ENCODE data around the gene PTPRN2.

Gene PTPRN2

DNA sequence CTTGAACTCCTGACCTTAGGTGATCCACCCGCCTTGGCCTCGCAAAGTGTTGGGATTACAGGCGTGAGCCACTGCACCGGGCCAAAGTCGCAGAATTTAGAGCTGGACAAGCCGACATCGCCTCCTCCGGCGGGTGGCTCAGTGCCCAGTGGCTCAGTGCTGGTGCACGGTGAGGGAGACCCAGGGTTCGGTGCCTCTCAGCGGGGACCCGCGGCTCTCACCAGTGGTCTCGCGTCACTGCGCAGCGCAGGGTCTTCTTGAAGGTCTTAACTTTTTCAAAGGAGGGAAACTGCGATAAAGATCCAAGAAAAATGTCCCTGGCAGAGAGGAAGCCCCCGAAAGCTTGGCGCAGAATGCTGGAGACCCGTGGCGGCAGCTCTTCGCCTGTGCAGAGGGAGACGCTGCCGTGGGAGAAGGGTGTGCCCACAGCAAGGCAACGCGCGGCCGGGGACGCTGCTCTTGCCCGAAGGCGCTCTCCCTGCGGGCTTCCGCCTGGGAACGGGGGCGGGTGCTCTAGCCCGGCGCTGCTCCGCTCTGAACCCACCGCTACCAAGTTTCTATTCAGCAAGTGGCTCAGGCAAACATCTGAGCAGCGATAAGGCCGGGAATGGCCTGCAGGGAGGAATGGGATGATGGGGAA lies 926.5 kb downstream of the PTPRN2 start:
- DNase-seq = no peak

GRCh38 chr7:157658851-157659412 lies 928.7 kb downstream of the PTPRN2 start:
- no peak for DNase-seq

DNA sequence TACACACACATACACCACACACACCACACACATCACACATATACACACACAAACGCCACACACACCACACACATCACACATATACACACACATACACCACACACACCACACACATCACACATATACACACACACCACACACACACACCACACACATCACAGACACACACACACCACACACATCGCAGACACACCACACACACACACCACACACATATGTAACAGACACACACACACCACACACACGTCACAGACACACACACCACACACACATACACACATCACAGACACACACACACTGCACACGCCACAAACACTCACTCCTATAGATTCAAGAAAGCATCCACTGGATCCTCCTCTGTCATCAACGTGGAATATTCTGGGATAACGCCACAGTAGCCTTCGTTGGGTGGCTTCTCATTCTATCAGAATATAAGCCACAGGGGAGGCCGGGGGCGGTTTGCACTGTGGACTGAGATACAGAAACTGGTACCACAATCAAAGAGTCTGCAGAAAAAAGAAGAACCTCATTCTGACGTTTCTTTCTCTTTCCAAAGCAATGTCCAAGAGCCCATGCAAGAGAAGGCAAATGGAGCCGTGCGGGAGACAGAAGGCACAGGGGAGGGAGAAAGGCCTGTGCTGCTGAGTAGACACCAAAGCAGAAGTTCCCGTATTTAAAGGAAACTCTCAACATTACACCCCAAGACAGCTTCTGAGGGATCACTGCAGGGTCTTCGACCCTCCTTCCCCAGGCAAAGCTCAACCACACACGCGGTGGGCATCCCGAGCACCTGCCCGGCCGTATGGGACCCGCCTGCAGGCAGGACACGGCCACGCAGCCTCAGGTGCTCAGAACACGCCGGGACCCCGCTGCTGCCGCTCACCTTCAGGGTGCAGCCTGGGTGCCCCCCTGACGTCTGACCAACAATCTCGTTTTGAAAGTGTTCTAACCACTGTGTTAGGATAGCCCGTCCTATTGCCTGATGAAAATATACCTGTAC lies 929.6 kb downstream of the PTPRN2 start:
- no peak for DNase-seq

DNA sequence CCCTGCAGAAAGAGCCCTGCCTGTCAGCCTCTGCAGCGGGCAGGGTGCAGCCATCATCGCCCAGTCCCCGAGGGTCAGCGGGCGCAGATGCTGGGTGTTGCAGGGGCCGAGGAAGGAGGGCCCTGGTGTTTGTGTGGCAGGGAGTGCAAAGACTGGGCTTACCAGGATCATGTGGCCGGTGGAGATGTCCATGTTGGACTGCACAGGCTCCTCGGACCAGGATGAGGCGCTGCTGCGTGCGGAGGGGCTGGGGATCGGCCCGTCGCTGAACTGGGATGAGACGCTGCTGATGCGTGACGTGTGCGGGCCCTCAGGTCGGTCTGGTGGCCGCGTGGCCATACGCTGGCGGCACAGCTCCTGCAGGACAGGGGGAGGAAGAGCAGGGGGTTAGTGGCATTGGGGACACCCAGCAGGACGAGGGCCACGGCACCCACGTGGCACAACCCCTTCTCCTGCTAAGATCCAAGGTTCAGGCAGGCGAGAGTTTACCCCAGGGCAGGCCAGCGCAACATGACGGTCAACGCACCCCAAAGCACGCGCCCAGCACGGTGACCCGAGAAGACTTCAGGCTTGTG lies 931.3 kb downstream of the PTPRN2 start:
- DNase-seq = no peak

DNA sequence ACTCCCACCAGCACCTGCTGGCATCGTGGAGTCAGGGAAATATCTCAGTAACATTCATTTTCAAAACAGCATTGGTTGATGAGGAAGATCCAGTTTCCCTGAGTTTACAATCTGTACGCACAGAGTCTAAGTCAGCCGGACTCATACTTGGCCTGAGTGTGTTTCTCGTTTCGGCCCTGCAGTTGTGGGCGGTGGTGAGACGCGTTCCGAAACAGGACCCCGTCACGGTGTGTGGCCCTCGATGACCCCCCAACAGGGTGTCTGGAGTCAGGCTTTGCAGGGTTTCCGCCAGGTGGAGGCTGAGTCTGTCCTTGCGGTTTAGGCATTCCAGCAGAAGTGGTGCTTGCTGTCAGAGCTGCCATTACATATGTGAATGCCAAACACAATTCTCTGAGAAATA lies 933.3 kb downstream of the PTPRN2 start:
- no peak for DNase-seq

GRCh38 chr7:157653827-157654207 lies 933.8 kb downstream of the PTPRN2 start:
- no peak for DNase-seq

DNA sequence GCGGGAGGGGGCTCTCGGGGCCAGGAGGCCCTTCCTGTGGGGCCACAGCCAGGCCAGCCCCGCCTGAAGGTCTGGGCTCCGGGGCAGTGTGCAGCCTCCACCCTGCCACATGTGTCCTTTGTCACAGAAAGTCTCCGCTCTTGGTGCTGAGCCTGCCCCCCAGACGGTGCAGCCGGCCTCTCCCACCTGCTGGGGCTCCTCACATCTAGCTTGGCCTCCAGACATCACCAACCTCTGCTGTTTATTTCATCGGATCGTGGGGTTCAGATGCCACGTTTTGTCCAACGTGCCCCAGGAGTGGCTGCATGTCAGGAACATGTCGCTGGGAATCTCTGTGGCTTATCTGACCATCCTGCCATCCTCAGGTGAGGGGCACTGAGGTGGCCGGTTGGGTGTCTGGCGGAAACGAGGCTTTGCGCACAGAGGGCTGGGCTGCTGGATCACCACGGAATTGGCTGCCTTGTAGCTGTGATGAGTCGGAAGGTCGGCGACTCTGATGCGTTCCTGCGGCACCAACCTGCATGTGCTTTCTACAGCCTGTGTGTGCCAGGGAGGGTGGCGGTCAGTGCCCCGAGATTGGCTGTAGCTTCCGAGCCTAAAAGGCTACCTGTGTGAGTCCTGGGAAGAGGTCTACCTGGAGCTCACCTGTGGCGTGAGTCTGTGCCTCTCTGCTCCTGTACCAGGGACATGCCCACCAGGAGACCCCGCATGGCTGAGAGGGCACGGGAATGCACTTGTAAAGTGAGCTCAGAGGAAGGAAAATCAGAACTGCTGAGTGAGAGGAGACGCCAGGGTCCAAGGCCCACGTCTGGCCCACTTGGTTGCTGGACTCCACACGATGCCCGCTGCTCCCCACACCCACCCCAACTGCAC lies 934.4 kb downstream of the PTPRN2 start:
- no peak for DNase-seq

DNA sequence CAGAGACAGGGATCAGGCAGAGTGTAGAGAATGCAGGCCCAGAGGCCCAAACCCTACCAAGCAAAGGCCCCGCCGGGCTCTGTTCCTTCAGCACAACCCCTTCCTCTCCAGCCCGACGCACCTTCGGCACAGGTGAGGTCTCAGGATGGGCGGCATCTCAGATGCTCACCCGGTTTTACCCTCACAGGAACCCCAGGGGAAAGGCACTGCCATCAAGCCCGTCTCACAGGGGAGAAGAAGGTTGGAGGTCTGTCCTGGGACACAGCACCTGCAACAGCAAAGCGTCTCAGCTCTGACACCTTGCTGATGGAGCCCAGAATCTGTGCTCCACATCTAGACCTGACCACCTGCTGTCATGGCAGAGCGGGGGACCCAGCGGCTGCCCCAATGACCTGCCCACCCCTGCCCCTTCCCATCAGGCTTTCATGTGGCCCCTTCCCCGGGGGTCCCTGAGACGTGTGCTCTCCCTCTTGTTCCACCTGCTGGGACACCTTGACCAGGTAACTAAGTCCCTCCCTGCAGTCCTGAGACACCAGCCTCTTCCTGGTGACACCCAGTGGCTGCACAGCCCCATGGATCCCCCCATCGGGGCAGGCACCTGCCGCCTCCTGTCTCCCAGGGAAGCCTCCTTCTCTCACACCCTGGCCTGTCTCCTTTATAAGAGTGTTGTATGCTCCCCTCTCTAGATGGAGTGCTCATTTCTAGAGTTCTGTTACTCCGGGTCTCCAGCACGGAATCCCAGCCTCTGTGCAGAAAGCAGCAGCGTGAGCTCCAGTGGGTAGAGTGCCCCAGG lies 935.3 kb downstream of the PTPRN2 start:
- no peak for DNase-seq

GRCh38 chr7:157651366-157652160 lies 936.1 kb downstream of the PTPRN2 start:
- DNase-seq = no peak

GRCh38 chr7:157650801-157651200 lies 936.8 kb downstream of the PTPRN2 start:
- no peak for DNase-seq

GRCh38 chr7:157650131-157650631 lies 937.4 kb downstream of the PTPRN2 start:
- no peak for DNase-seq

DNA sequence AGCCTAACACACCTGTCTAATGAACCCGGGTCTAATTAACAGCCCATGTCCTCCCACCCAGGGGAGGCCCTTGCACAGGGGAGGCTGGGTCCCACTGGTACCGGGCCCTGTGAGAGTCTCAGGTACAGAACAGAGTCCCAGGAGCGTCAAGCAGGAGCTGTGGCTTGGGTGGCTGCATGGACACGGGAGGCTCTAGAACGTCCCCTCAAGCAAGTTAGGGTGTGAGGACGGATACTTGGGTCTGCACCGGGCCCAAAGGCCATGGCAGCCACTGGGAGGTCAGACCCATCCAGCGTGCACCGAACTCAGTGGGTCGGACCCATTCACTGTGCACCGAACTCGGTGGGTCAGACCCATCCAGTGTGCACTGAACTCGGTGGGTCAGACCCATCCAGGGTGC lies 941.1 kb downstream of the PTPRN2 start:
- no peak for DNase-seq

GRCh38 chr7:157645539-157645938 lies 942.1 kb downstream of the PTPRN2 start:
- no peak for DNase-seq

- no peak for DNase-seq
Measured at GRCh38 chr7:157644946-157645345, 942.7 kb downstream of the PTPRN2 start.

DNA sequence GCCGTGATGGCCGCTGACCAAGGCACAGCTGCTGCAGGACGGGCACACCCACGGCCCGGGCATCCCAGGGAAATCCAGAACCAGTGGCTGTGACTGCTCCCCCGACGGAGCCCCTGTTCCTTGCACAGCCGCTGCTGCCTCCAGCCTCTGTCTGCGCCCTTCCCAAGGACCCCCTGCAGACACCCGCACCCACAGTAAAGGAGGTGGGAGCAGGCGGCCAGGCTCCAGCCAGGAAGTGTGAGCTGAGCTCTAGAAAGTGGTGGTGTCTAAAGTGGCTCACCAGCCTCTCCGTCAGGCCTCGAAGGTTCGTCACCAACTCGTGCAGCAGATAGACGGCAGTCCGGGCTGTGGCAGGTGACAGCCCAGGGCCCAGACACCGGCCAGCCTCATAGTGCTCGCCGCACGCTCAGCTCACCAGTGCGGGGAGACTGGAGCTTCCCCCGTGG lies 944.1 kb downstream of the PTPRN2 start:
- DNase-seq = no peak

GRCh38 chr7:157641866-157642265 lies 945.8 kb downstream of the PTPRN2 start:
- no peak for DNase-seq

DNA sequence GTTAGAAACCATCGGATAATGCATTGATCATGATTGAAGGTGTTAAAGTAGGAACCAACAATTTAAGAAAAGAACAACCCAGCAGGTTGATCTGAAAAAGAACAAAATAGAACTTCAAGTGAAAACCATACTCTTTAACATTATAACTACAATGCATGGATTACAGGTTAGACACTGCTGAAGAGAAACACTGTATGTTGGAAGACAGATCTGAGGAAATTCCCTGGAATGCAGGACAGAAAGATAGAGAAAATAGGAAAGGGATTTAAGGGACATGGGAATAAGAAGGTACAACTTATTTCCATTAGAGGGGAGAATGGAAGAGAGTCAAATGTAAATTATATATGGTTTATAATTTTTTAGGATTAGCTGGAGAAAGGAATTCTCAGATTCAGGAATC lies 947.5 kb downstream of the PTPRN2 start:
- no peak for DNase-seq

GRCh38 chr7:157638563-157638962 lies 949.1 kb downstream of the PTPRN2 start:
- no peak for DNase-seq

DNA sequence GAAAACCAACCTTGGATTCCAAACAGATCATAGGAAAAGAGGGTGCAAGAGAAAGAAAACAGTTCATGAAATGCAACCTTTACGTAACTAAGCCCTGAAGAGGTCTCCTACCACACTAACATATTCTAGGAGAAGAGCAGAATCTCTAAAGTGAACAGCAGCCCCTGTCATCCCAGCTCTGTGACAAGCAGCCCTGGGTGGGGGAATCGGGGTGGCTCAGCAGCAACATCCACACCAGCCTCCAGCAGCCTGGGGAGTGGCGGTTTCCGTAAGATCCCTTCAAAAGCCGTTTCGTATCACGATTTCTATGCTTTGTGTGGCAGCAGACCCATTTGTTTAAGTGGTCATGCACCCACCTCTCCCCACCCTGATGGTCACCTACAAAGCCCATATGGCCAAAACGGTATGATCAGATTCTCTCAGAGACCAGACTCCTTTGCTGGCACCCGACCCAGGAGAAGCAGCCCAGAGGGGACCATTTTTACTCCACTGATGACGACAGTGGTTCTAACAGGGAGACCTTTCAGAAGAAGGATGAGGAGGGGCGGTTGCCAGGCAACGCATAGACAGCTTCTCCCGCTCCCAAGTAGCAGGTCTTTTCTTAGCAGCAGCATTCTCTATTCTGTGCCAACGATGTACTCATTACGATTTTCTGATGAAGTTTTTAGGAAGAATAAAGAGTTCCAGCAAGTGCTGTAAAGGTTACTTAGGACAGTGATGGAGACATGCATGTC lies 950.2 kb downstream of the PTPRN2 start:
- DNase-seq = no peak

DNA sequence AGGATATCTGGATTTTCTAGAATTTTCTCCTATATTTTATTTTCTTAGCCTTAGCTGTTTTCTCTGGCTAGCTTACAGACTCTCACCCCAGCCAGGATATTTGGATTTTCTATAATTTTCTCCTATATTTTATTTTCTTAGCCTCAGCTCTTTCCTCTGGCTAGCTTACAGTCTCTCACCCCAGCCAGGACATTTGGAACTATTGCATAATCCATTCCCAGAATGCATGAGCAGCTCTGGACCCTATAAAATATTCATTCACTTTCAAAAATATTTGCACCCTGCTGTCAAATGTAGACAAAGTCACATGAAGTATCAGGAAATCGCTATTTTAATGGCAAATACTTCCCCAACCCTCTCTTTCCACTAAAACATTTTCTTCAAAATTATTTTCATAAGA lies 952.0 kb downstream of the PTPRN2 start:
- no peak for DNase-seq

Measured in NCI-H510A (cell line).